HepG2 (cell line): ENCODE results near the gene CABLES2. TPM values are rescaled to one million over a fixed set of nuclear protein-coding genes. Genes with fewer than 3 reads are reported as not detected.
A peak's percentile ranks its signal among the peaks of the same experiment; 100 is the strongest.

Source experiments
- MIER3 ChIP-seq: IDR thresholded peaks from 2 replicates; pipeline ENCODE4 v1.6.1; 2016; ENCODE audit warnings: missing compliant biosample characterization, borderline replicate concordance
- MTA3 ChIP-seq: sonication (generic); formaldehyde crosslinking; IDR thresholded peaks from 2 replicates; pipeline ENCODE4 v1.4.0; 2020; ENCODE audit warnings: missing genetic modification reagents
- PHF5A ChIP-seq: IDR thresholded peaks from one replicate; pipeline ENCODE4 v1.6.1; 2018; ENCODE audit warnings: low read depth, missing genetic modification reagents; ENCODE audit not compliant: unreplicated experiment
- RAD21 ChIP-seq: fragments of 450-650 bp; formaldehyde crosslinking; IDR thresholded peaks from 2 replicates; pipeline ENCODE4 v1.5.0; 2020; ENCODE audit warnings: mild to moderate bottlenecking
- STAG1 ChIP-seq: sonication (generic); formaldehyde crosslinking; IDR thresholded peaks from 2 replicates; pipeline ENCODE4 v1.4.0; 2020; ENCODE audit warnings: missing genetic modification reagents
- ZFP36L2 ChIP-seq: sonication (generic); formaldehyde crosslinking; IDR thresholded peaks from 2 replicates; pipeline ENCODE4 v1.4.0; 2020; ENCODE audit warnings: missing genetic modification reagents
- ZNF121 ChIP-seq: sonication (generic); formaldehyde crosslinking; IDR thresholded peaks from 2 replicates; pipeline ENCODE4 v1.5.0; 2020; ENCODE audit warnings: mild to moderate bottlenecking, missing genetic modification reagents
- ZNF317 ChIP-seq: sonication (generic); formaldehyde crosslinking; IDR thresholded peaks from 2 replicates; pipeline ENCODE4 v1.5.0; 2020; ENCODE audit warnings: mild to moderate bottlenecking, missing genetic modification reagents
- ZNF496 ChIP-seq: sonication (generic); formaldehyde crosslinking; IDR thresholded peaks from 2 replicates; pipeline ENCODE4 v1.8.1; 2023; ENCODE audit warnings: mild to moderate bottlenecking, moderate library complexity, missing genetic modification reagents; ENCODE audit not compliant: insufficient replicate concordance
- ZNF510 ChIP-seq: sonication (generic); formaldehyde crosslinking; IDR thresholded peaks from 2 replicates; pipeline ENCODE4 v1.4.0; 2020; ENCODE audit warnings: low read depth, mild to moderate bottlenecking, missing genetic modification reagents
- ZNF567 ChIP-seq: sonication (generic); formaldehyde crosslinking; IDR thresholded peaks from 2 replicates; pipeline ENCODE4 v1.8.1; 2023; ENCODE audit warnings: mild to moderate bottlenecking, missing genetic modification reagents, borderline replicate concordance
- ZNF766 ChIP-seq: sonication (generic); formaldehyde crosslinking; IDR thresholded peaks from 2 replicates; pipeline ENCODE4 v1.5.0; 2020; ENCODE audit warnings: missing genetic modification reagents, borderline replicate concordance
- ZNF772 ChIP-seq: sonication (generic); formaldehyde crosslinking; IDR thresholded peaks from 2 replicates; pipeline ENCODE4 v1.5.0; 2020; ENCODE audit warnings: mild to moderate bottlenecking, missing genetic modification reagents
- polyA plus RNA-seq, 8 experiments: library from polyadenylated mRNA; depleted of rRNA in 3 of 8; stranded (reverse) in 7 of 8; unstranded in 1 of 8; fragments of >200 nt; fragmentation: Illumina TruSeq in 4 of 8; extraction: Trizol in 4 of 8; gene quantifications; 2 replicates each; pipeline versions ENCODE4 v1.2.1 to v1.2.3, GENCODE V29; 2011 to 2016; ENCODE audit warnings: low read depth in 4 of 8, missing spikeins in 1 of 8, mixed read lengths in 1 of 8; ENCODE audit not compliant: insufficient read depth in 1 of 8
- total RNA-seq, 5 experiments: library from RNA; depleted of rRNA; stranded (reverse); fragments of >200 nt; fragmentation: Illumina TruSeq; extraction: Trizol; gene quantifications; 2 replicates each; pipeline ENCODE4 v1.2.3, GENCODE V29; 2016; ENCODE audit warnings: low read depth in 1 of 5
- TF ChIP-seq, protein P1 (sequence below): sonication (generic); formaldehyde crosslinking; IDR thresholded peaks from 2 replicates; pipeline ENCODE4 v1.5.0; 2020; ENCODE audit warnings: missing genetic modification reagents
- TF ChIP-seq, protein P2 (sequence below): IDR thresholded peaks from 2 replicates; pipeline ENCODE4 v1.6.1; 2012; ENCODE audit warnings: low read length, improper control_type of control experiment
- TF ChIP-seq, protein P3 (sequence below): sonication (generic); formaldehyde crosslinking; IDR thresholded peaks from 2 replicates; pipeline ENCODE4 v1.8.0; 2022; ENCODE audit warnings: missing genetic modification reagents, low read depth, mild to moderate bottlenecking, borderline replicate concordance
- TF ChIP-seq, protein P4 (sequence below): sonication (generic); formaldehyde crosslinking; IDR thresholded peaks from 2 replicates; pipeline ENCODE4 v1.8.0; 2022; ENCODE audit warnings: mild to moderate bottlenecking, missing genetic modification reagents, moderate library complexity
- TF ChIP-seq, protein P5 (sequence below): sonication (generic); formaldehyde crosslinking; IDR thresholded peaks from 2 replicates; pipeline ENCODE4 v1.4.0; 2020; ENCODE audit warnings: mild to moderate bottlenecking, low read depth, missing genetic modification reagents
- TF ChIP-seq, protein P6 (sequence below): sonication (generic); formaldehyde crosslinking; IDR thresholded peaks from 2 replicates; pipeline ENCODE4 v1.5.1; 2020; ENCODE audit warnings: missing genetic modification reagents, mild to moderate bottlenecking, borderline replicate concordance
- TF ChIP-seq, protein P7 (sequence below): sonication (generic); formaldehyde crosslinking; IDR thresholded peaks from 2 replicates; pipeline ENCODE4 v1.8.1; 2023; ENCODE audit warnings: mild to moderate bottlenecking, missing genetic modification reagents

CABLES2 gene
- total and polyA plus RNA-seq, 2 of the 13 experiments (the other 11 are each of a cell fraction or from before 2014, with no cell fraction given), result 5.2 to 9.7 TPM

DNA sequence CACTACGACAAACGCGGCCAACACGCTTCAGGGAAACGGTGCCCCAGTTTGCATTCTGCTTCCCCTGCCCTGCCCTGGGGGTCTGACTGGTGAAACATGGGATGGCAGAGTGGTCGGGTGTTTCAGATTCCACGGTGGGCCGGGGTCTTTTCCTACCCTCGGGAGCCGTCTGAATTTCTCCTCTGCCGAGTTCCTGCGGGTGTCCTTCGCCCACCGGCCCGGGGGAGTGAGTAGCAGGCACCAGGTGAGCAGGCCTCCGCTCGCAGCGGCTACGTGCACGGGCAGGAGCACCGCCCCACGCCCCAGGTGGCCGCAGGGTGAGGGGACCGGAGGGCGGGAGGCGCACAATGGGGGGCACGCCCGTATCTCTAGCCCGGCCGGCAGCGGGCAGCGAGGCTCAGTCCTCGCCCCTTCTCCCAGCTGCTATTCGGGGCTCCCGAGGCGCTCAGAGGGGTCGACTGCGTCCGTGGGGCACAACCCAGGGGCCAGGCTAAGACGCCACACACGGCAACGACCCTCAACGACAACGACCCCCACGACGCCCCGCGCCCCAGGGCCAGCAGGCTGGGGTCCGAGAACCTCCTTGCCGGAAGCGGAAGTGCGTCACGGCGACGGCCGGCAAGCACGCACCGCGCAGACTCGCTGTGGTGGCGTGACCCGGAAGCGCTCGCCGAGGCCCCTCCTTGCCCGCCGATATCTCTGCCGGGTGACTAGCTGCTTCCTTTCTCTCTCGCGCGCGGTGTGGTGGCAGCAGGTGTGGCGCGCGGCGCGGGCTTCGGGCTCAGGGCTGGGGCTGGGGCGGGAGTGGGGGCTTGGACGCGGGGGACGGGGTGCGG is 20.5 kb downstream of the CABLES2 start, which contains the start of gene RPS21 (continued):
- TF ChIP-seq, protein P1, sequence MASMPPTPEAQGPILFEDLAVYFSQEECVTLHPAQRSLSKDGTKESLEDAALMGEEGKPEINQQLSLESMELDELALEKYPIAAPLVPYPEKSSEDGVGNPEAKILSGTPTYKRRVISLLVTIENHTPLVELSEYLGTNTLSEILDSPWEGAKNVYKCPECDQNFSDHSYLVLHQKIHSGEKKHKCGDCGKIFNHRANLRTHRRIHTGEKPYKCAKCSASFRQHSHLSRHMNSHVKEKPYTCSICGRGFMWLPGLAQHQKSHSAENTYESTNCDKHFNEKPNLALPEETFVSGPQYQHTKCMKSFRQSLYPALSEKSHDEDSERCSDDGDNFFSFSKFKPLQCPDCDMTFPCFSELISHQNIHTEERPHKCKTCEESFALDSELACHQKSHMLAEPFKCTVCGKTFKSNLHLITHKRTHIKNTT, result no peak
- TF ChIP-seq ZNF121, result no peak
- TF ChIP-seq ZNF567 (CRISPR knock-in tag), result no peak; the same call in none of the 2 replicates
- TF ChIP-seq ZNF317 (CRISPR knock-in tag), result peak; percentile 73
- TF ChIP-seq, protein P2, sequence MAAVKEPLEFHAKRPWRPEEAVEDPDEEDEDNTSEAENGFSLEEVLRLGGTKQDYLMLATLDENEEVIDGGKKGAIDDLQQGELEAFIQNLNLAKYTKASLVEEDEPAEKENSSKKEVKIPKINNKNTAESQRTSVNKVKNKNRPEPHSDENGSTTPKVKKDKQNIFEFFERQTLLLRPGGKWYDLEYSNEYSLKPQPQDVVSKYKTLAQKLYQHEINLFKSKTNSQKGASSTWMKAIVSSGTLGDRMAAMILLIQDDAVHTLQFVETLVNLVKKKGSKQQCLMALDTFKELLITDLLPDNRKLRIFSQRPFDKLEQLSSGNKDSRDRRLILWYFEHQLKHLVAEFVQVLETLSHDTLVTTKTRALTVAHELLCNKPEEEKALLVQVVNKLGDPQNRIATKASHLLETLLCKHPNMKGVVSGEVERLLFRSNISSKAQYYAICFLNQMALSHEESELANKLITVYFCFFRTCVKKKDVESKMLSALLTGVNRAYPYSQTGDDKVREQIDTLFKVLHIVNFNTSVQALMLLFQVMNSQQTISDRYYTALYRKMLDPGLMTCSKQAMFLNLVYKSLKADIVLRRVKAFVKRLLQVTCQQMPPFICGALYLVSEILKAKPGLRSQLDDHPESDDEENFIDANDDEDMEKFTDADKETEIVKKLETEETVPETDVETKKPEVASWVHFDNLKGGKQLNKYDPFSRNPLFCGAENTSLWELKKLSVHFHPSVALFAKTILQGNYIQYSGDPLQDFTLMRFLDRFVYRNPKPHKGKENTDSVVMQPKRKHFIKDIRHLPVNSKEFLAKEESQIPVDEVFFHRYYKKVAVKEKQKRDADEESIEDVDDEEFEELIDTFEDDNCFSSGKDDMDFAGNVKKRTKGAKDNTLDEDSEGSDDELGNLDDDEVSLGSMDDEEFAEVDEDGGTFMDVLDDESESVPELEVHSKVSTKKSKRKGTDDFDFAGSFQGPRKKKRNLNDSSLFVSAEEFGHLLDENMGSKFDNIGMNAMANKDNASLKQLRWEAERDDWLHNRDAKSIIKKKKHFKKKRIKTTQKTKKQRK, result no peak
- peak; percentile 65 for TF ChIP-seq PHF5A
- no peak; the same call in 1 of the 2 replicates for TF ChIP-seq ZNF766 (CRISPR knock-in tag)
- TF ChIP-seq, protein P3, sequence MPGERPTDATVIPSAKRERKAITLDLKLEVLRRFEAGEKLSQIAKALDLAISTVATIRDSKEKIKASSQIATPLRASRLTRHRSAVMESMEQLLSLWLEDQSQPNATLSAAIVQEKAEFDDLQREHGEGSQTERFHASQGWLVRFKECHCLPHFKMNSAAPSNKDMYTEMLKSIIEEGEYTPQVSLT (CRISPR knock-in tag), result 0 out of 2 replicates have a peak, but pooled peaks have one; percentile 86
- TF ChIP-seq, protein P4, sequence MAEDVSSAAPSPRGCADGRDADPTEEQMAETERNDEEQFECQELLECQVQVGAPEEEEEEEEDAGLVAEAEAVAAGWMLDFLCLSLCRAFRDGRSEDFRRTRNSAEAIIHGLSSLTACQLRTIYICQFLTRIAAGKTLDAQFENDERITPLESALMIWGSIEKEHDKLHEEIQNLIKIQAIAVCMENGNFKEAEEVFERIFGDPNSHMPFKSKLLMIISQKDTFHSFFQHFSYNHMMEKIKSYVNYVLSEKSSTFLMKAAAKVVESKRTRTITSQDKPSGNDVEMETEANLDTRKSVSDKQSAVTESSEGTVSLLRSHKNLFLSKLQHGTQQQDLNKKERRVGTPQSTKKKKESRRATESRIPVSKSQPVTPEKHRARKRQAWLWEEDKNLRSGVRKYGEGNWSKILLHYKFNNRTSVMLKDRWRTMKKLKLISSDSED (CRISPR knock-in tag), result 0 out of 2 replicates have a peak, but pooled peaks have one; percentile 27
- peak; percentile 95 for TF ChIP-seq ZNF510
- TF ChIP-seq RAD21 (CRISPR knock-in tag), result peak; percentile 68
- TF ChIP-seq, protein P5, sequence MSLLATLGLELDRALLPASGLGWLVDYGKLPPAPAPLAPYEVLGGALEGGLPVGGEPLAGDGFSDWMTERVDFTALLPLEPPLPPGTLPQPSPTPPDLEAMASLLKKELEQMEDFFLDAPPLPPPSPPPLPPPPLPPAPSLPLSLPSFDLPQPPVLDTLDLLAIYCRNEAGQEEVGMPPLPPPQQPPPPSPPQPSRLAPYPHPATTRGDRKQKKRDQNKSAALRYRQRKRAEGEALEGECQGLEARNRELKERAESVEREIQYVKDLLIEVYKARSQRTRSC, result peak; percentile 77; the same call in 1 of the 2 replicates
- no peak for TF ChIP-seq STAG1 (CRISPR knock-in tag)
- no peak for TF ChIP-seq ZNF496 (CRISPR knock-in tag)
- TF ChIP-seq, protein P6, sequence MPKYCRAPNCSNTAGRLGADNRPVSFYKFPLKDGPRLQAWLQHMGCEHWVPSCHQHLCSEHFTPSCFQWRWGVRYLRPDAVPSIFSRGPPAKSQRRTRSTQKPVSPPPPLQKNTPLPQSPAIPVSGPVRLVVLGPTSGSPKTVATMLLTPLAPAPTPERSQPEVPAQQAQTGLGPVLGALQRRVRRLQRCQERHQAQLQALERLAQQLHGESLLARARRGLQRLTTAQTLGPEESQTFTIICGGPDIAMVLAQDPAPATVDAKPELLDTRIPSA (CRISPR knock-in tag), result peak; percentile 36; the same call in 1 of the 2 replicates
- peak; percentile 94 for TF ChIP-seq MIER3
- no peak for TF ChIP-seq MTA3 (CRISPR knock-in tag)
- no peak for TF ChIP-seq ZFP36L2 (CRISPR knock-in tag)
- peak; percentile 69; the same call in 1 of the 2 replicates for TF ChIP-seq ZNF772 (CRISPR knock-in tag)
- TF ChIP-seq, protein P7, sequence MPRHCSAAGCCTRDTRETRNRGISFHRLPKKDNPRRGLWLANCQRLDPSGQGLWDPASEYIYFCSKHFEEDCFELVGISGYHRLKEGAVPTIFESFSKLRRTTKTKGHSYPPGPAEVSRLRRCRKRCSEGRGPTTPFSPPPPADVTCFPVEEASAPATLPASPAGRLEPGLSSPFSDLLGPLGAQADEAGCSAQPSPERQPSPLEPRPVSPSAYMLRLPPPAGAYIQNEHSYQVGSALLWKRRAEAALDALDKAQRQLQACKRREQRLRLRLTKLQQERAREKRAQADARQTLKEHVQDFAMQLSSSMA (CRISPR knock-in tag), result peak; percentile 81; the same call in 1 of the 2 replicates
